GM18508 (cell line): ENCODE results near the gene SLC31A1.
"Not testable (repeated sequence)": the region's sequence is repeated elsewhere in the genome, so short reads cannot be mapped to it uniquely, and the experiment has no call there.

Experiments used
- ATAC-seq: cut with Tn5 transposase; IDR thresholded peaks from one replicate; pipeline ENCODE4 v1.9.1; 2021; ENCODE audit warnings: moderate number of reproducible peaks; ENCODE audit not compliant: insufficient read depth, unreplicated experiment

SLC31A1 gene

DNA sequence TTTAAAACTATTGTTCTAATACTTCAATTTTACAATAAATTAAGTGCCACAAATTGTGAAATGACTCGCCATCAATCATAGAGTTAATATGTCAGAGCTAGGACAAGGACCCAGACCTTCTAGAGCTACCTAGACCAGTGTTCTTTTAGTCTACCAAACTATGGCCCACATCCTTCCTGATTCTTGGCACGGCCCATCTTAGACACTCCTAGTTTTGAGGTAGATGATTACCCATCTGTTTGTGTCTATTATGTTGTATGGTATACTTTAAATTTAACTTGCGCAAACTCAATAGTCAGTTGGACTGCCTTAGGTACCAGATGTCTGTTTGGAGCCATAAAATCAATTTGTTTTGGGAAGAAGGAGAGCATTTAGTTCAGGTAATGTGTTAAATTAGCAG, 36.5 kb downstream of the SLC31A1 start:
- no peak for ATAC-seq

DNA sequence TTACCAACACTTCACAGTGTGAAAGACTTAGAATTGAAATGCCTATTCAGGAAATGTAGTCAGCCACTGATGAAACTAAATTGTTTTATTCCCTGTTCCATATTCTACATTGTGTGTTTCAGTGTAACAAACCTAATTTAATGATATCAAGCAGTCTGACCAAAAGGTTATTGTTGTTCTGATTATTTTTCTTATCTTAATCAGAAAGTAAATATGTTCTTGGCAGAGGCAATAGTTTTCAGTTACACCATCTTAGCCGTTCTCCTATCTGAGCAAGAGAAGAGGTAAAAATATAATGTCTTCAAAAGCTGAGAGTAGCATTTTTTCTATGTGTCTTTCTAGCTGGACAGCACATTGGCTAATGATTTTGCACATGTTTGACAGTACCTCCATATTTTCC, 36.9 kb downstream of the SLC31A1 start:
- ATAC-seq = no peak

DNA sequence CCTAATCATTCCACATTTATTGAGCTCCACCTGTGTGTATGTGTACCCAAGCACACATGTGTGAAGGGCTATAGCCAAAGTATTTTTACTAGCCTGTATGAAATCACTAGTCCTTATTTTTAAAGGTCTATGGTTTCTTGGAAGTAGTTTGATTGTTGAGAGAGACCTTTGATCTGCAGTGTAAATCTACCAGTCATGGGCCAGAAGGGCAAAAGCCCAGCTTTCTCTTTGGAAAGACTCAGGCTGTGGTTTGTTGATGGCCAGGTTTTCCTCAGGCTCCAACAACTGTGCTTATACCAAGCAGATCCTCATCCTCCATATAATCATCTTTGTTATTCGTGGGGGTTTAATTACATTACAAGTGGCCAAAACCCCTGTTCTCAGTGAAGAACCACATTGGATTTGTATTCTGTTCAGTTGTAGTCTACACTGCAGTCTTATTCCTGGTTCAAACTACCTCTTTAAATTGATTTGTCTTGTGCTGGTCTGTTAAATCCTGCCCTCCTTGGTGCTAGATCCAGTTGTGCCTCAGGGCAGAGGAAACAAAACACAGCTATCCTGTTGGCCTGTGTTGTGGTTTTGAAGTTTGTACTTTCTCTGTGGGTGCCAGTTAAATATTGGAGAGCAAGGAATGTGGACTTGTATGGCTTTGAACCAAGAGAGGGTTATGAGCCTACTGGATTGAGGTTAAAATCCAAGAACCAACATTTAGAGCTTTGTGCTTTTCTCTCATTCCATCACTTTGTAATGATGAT, 40.8 kb downstream of the SLC31A1 start:
- ATAC-seq = no peak

DNA sequence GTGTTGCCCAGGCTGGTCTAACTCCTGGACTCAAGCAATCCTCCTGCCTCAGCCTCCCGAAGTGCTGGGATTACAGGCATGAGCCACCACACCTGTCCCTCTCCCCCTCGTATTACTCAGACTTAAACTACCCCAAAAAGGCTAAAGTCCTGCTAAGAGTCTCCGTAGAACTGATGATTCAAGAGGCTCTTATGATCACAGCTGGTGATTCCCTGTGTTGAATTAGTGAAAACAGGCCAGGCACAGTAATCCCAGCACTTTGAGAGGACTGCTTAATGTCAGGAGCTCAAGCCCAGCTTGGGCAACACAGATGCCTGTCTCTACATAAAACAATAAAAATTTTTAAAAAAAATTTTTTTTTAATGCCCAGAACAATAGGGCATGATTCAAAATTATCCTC, 44.8 kb downstream of the SLC31A1 start:
- no peak for ATAC-seq

DNA sequence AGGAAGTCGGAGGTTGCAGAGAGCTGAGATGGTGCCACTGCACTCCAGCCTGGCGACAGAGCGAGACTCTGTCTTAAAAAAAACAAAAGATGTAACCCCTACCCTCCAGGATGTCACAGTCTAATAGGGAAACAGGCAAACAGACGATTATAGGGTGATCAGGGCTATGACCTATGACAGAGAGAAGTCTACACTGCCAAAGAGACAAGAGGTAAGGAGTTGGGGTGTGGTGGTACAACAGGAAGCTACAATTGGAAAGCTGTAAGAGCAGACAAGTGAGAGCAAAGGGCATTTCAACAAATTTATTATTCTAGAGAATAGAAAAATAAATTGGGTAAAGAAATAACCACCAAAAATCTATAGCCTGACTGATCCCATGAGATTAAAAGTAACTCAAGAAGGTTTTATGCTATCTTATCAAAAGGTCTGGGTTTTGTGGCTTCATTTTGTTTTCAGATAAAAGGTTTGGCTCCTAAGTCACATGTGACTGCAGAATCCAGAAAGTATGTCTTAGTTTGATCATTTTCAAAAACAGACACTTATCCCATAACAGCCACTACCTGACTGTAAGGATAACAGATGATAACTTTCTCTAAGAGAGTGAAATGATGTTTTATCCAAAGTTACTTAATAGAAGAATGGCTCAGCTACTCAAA, 46.7 kb downstream of the SLC31A1 start:
- ATAC-seq = no peak

DNA sequence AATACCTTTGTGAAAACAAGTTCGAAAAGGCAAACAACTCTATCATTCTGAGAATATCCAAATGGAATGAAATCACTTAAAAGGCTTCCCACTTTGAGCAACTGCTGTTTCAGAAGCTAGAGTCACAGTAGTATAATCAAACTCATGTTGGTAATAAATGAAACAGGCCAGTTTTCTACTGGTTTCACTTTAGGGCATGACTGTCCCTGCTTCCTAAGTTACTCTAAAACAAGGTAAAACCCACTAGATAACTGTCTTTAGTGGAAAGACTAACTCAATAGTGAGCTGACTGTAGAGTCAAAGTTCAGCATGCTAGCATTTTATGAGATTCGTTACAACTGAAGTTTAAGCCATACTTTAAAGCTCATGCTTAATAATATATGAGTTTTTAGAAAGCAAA, 48.0 kb downstream of the SLC31A1 start:
- ATAC-seq = no peak

DNA sequence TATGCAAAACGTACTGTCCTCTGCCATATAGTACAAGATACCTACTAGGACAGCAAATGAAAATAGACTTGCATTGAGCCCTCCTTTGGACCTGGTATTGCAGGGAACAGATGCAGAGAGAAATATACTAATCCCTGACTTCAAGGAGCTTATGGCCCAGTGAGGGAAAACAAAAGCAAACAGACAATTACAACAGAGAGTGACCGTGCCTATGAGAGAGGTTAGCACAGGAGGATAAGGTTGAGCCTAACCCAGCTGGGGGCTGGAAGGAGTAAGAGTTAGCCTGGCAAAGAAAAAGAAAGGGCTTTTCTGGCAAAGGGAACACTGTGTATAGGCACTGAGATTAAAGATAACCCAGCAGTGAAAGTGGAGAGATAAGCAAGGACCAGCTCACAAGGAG, 48.5 kb downstream of the SLC31A1 start:
- no peak for ATAC-seq

DNA sequence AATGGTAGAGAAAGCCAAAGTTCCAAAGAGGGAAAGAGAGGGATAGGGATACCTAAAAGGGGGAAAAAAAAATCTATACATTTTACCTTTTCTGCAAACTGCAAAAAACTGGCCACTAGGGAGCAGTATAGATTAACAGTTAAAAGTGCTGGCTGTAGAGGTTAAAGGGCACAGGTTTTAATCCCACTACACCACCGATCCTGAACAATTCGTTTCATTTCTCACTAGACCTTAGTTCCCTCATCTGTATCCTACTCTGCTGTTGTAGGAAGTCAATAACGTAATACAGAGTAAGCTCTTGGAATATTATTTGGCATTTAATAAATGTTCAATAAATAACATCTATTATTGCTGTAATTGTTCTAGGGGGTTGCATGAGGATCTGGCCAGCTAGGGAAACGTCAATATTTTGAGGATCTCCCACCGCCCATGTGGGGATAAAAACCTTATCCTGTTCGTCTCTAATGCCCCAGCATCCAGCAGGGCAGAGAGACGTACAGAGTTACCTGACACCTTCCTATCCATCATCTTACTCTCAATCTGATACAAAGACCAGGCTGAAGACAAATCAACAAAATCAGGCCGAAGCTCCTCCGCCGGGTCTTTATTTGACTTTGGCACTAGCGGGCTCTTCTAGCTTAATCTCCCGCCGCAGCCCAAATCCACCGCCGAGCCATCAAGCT, 53.3 kb downstream of the SLC31A1 start:
- ATAC-seq = no peak

DNA sequence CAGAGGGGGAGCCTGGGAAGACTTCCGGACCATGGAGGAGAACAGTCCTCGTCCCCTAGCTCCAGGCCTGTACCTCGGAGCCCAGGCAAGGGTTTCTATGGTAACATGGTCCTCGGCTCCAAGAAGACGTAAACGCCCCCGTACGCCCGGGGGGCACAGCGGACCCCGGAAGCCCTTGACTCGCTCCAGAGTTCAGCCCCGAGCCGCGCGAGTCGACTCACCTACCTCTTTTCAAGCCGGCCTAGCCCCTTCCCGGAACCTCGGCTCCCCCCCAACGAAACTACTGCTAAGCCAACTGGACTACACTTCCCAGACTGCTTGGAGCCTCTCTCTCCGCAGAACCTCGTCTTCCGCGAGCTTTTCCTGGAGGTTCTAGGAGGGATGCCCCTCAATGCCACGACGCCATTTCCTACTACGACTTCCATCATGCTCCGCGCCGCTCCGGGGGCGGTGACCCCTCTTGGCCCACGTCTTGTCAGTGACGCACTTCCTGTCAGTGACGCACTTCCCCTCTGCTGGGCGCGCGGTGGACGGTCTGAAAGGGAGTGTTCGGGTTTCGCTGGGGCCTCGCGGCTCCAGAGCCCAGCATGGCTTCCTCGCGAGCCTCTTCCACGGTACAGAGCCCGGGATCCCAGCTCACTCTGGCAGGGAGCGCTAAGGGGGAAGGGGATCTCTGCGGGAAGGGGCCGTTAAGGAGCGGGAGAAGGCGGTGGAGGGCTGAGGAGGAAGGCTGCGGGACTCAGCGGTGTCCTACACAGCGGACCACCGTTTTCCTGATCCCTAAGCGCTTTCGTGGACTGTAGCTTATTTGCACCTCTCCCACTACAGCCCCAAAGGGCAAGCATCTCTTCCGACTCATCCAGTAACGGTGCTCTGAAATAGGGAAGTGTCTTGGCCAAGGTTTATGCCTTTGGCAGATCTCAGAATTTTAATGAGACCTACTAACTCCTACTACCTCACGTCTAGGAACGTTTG, 54.1 kb downstream of the SLC31A1 start, which contains the start of the genes CDC26 and PRPF4:
TSS of gene CDC26 (minus strand) at position 416 of the 975 bp plus-strand sequence. CDS start 3,065 bp downstream, outside the sequence.
TSS of gene PRPF4 (plus strand) at position 502 of the 975 bp plus-strand sequence. CDS start at position 588, 86 bp downstream.
- ATAC-seq = peak; percentile 97

DNA sequence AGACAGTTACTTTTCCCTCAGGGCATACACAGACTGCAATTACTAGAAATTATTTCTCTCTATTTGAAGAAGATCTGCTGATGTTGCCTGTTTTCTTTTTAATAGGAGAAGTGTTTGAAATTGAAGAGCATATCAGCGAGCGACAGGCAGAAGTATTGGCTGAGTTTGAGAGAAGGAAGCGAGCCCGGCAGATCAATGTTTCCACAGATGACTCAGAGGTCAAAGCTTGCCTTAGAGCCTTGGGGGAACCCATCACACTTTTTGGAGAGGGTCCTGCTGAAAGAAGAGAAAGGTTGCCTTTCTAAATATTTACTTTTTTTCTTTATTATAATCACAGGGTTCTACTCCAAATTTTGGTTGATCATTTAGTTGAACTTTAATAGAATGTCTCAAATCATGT, 57.5 kb downstream of the SLC31A1 start:
- no peak for ATAC-seq

DNA sequence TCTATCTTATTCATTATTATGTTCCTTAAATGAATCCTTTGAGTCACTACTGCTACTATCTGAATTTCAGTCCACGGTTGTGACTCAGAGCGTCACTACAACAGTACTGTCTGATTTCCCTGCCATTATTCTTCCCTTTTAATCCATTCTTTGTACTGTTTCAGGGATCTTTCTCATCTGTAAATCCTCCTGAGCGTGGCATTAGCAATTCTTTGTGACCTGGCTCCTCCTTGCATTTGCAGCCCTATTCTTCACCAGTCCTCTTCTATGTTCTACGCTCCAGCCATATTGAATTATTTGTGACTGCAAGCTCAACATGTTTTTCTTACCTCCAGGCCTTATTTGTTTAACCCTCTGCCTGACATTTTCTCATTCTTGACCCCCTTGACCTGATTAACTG, 60.0 kb downstream of the SLC31A1 start:
- no peak for ATAC-seq

DNA sequence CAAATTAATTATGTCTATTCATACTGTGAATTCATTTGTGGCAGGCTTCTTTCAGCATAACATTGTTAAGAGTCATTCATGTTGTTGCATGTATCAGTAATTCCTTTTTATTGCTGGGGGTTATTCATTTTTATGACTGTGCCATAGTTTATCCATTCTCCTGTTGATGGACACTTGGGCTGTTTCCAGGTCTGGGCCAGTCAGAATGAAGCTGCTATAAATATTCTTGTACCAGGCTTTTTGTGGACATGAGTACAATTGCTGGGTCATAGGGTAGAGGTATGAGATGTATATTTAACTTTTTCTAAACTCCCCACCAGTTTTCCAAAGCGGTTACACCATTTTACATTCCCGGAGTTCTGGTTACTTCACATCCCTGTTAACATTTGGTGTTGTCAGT, 67.7 kb downstream of the SLC31A1 start:
- ATAC-seq = no peak

DNA sequence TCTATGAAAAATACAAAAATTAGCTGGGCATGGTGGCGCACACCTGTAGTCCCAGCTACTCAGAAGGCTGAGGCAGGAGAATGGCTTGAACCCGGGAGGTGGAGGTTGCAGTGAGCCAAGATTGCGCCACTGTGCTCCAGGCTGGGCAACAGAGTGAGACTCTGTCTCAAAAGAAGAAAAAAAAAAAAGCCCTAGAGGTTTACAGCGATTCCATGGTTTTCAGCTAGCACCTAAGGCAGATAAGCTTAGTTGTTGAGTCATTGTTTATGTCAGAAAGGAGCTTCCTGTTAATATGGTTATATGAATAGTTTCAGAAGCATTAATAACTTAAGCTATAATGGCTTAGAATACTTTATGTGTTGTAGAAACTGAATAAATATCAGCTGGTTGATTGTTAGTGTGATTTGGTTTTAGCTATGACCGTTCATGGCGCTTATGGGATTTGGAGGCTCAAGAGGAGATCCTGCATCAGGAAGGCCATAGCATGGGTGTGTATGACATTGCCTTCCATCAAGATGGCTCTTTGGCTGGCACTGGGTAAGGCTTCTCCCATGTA, 68.8 kb downstream of the SLC31A1 start:
- ATAC-seq = no peak

DNA sequence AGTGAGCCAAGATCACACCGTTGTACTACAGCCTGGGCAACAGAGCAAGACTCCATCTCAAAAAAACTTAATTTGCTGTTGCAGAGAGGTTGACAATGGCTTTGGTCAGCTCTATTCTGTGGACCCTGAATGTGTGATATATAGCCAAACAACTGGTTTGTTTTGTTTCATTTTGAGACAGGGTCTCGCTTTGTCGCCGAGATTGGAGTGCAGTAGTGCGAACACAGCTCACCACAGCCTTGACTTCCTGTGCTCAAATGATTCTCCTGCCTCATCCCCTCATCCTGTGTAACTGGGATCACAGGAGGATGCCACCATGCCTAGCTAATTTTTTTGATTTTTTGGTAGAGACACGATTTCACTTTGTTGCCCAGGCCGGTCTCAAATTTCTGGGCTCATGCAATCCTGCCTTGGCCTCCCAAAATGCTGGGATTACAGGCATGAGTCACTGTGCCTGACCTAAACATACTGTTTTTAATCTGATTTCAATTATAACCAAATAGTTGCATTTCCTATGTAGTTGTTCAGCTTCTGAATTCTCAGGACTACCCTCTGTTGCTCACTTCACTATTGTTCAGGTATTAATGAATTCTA, 72.0 kb downstream of the SLC31A1 start:
- no peak for ATAC-seq

DNA sequence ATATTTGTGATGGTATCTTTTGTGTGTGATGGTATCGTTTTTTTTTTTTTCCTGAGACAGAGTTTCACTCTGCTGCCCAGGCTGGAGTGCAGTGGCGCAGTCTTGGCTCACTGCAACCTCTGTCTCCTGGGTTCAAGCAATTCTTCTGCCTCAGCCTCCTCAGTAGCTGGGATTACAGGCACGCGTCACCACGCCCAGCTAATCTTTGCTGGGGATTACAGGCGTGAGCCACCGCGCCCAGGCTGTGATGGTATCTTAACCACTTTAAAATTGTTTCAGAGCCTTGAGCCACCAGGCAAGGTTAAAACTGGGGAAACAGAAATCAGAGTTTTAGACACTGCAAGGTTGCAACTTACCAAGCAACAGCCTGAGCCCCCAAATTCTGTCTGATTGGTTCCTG, 74.9 kb downstream of the SLC31A1 start:
- ATAC-seq = not testable (repeated sequence)

DNA sequence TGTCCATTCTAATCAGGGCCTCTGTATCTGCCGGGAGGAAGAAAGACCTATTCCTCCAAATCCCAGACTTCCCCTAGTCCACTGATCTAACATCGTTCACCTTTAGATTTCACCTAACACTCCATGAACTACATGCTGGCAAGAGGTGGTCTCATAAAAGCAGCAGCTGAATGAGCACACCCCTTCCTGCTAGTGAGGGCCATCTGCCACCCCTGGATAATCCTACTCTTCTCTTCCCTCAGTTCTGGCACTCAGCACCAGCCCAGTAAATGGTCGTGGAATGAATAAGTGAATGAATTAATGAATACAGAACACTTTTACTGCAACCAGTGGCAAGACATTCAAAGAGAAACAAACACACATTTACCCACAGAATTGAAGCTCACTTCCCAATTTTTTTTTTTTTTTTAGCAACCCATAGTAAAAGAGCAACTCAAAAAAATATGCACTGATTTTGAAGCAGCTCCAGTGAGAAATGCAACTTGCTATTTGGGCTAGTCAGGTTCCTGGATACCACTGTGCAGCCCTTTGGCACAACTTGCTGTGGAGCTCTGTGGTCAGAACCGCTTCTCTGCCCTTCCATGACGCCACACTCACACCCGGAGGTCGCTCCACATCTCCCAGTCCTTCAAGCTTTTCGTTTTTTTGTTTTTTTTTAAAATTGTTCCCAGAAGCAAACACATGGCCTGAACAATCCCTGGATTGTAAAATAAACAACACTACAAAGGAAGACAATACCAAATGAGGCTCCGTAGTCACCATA, 75.6 kb downstream of the SLC31A1 start:
- ATAC-seq = no peak

DNA sequence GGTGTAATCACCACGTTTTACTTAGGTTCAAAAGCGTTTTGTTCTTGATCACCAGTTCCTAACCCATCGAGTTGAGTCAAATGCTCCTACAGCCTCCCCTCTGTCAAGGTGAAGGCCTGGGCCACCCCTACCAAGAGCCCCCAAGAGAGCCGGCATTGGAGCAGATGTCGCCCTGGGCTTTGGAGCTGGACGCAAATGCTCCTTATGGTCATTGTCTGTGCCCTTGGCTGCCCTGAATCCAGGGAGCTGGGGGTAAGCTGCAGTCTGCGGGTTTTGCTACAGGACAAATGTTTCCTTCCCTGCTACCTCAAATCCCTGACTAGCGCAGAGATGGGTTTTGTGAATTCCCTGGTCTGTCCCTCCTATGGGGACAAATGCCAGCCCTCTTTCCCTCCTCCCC, 77.0 kb downstream of the SLC31A1 start:
- no peak for ATAC-seq

DNA sequence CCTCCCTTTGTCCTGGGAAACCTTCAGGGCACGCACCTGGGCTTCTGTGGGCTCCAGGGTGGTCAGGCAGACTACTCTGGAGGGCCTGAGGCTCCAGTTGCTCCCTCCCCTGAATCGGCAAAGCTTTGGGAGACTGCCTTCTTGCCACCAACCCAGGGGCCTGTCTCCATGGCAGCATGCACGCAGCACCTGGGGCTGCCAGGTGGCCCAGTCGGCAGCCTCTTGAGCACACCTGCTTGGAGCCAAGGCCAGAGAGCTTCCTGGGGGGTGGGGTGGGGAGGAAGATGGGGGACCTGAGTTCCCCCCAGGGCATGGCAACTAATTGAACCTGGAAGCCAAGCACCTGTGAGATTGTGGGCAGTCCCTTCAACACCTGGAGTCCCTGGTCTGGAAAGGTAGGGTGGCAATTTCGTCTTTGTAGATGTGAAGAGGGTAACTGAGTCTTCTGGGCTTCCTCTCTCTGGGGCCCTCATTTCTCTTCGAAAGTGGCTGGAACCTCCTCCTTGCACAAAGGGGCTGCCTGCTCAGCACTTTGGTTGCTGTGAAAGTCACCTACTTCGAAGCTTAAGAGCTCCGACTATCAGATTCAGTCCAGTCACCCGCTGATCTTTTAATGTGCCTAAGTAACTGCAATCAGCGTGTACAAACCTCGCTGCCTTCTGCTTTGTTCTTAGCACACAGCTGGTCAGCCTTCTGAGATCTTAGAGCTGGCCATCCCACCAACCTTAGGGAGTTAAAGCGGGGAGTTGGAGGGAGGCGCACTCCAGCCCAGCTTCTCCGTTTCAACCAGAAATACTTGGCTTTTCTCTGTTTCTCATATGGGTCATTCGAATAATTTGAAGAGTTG, 77.8 kb downstream of the SLC31A1 start:
- no peak for ATAC-seq
